H54 (cell line): ENCODE data around the gene HOXB1.
"Not testable (repeated sequence)": the region's sequence is repeated elsewhere in the genome, so short reads cannot be mapped to it uniquely, and the experiment has no call there.

Experiments used
- DNase-seq: peaks from one replicate; pipeline ENCODE4 v3.0.0; 2011; ENCODE audit warnings: low spot score, mixed read lengths; ENCODE audit not compliant: insufficient read length
- FAIRE-seq: peaks from 3 replicates; lab custom pipeline; 2011; peaks lifted over from hg19 to GRCh38; lab: Jason Lieb, UNC
- POLR2A ChIP-seq: IDR thresholded peaks from 2 replicates; pipeline ENCODE4 v1.6.1; 2011; ENCODE audit warnings: low read depth, mild to moderate bottlenecking, low read length

HOXB1 gene

GRCh38 chr17:48537316-48537715 lies 6.5 kb upstream of the HOXB1 start:
- FAIRE-seq (no peak), DNase-seq (no peak)
- TF ChIP-seq POLR2A = no peak

GRCh38 chr17:48535793-48536559 lies 5.2 kb upstream of the HOXB1 start:
- not testable (repeated sequence) for DNase-seq, FAIRE-seq

GRCh38 chr17:48532261-48532660 lies 1.4 kb upstream of the HOXB1 start:
- DNase-seq (no peak), FAIRE-seq (no peak)
- TF ChIP-seq POLR2A = no peak

- no peak for TF ChIP-seq POLR2A
- FAIRE-seq = no peak
- no peak for DNase-seq
These were observed 464 bp downstream of the HOXB1 start for GRCh38 chr17:48530208-48530886.

- DNase-seq (no peak), FAIRE-seq (no peak)
- TF ChIP-seq POLR2A = no peak
These were observed 1.2 kb downstream of the HOXB1 start for GRCh38 chr17:48529683-48530009.

- no peak for TF ChIP-seq POLR2A
- no peak for DNase-seq
- no peak for FAIRE-seq
These were observed 1.7 kb downstream of the HOXB1 start for GRCh38 chr17:48528936-48529682.

- no peak for TF ChIP-seq POLR2A
- FAIRE-seq (no peak), DNase-seq (no peak)
These were observed 2.5 kb downstream of the HOXB1 start for GRCh38 chr17:48528153-48528935.

GRCh38 chr17:48527547-48527932 lies 3.3 kb downstream of the HOXB1 start:
- TF ChIP-seq POLR2A = no peak
- DNase-seq = no peak
- FAIRE-seq = no peak

GRCh38 chr17:48526608-48527546 lies 3.9 kb downstream of the HOXB1 start:
- DNase-seq (no peak), FAIRE-seq (no peak)
- TF ChIP-seq POLR2A = no peak

GRCh38 chr17:48523010-48523409 lies 7.8 kb downstream of the HOXB1 start:
- no peak for DNase-seq
- no peak for TF ChIP-seq POLR2A

GRCh38 chr17:48522031-48522653 lies 8.7 kb downstream of the HOXB1 start:
- FAIRE-seq (no peak), DNase-seq (no peak)
- TF ChIP-seq POLR2A = no peak

More at GRCh38 chr17:48523010-48523409, 7.8 kb downstream of the HOXB1 start:
- no peak for FAIRE-seq

GRCh38 chr17:48520631-48521079 lies 10.2 kb downstream of the HOXB1 start:
- no peak for TF ChIP-seq POLR2A
- DNase-seq = no peak
- no peak for FAIRE-seq
